HG03066 (cell line): Measurements from ENCODE around the gene SLC38A8.

Experiments
- ATAC-seq: cut with Tn5 transposase; IDR thresholded peaks from one replicate; pipeline ENCODE4 v1.9.1; 2021; ENCODE audit warnings: low read depth; ENCODE audit not compliant: unreplicated experiment

SLC38A8 gene

GRCh38 chr16:84033251-84034195 lies 9.1 kb downstream of the SLC38A8 start:
- no peak for ATAC-seq

- no peak for ATAC-seq
These were observed 10.0 kb downstream of the SLC38A8 start for GRCh38 chr16:84032458-84033178.

- ATAC-seq = no peak
These were observed 11.0 kb downstream of the SLC38A8 start for GRCh38 chr16:84031556-84031955.

GRCh38 chr16:84029297-84030047 lies 13.1 kb downstream of the SLC38A8 start:
- no peak for ATAC-seq

- ATAC-seq = no peak
These were observed 15.0 kb downstream of the SLC38A8 start for GRCh38 chr16:84027625-84028024.

- ATAC-seq = no peak
These were observed 16.0 kb downstream of the SLC38A8 start for GRCh38 chr16:84026606-84027005.

- ATAC-seq = no peak
These were observed 17.7 kb downstream of the SLC38A8 start for GRCh38 chr16:84024854-84025253.

GRCh38 chr16:84022644-84023043 lies 20.0 kb downstream of the SLC38A8 start:
- ATAC-seq = no peak

- no peak for ATAC-seq
These were observed 21.1 kb downstream of the SLC38A8 start for GRCh38 chr16:84021488-84021887.

GRCh38 chr16:84020353-84020752 lies 22.2 kb downstream of the SLC38A8 start:
- no peak for ATAC-seq

GRCh38 chr16:84018710-84019109 lies 23.9 kb downstream of the SLC38A8 start:
- ATAC-seq = no peak

- no peak for ATAC-seq
These were observed 26.1 kb downstream of the SLC38A8 start for GRCh38 chr16:84016477-84016876.

- ATAC-seq = no peak
These were observed 27.2 kb downstream of the SLC38A8 start for GRCh38 chr16:84015399-84015798.

GRCh38 chr16:84014570-84015327 lies 27.8 kb downstream of the SLC38A8 start:
- ATAC-seq = no peak

- ATAC-seq = peak; percentile 69
These were observed 28.6 kb downstream of the SLC38A8 start for GRCh38 chr16:84013787-84014569.

- ATAC-seq = no peak
These were observed 33.3 kb downstream of the SLC38A8 start for GRCh38 chr16:84009282-84009681.

- ATAC-seq = no peak
These were observed 34.6 kb downstream of the SLC38A8 start for GRCh38 chr16:84007965-84008364.

- no peak for ATAC-seq
These were observed 35.1 kb downstream of the SLC38A8 start for GRCh38 chr16:84007520-84007919.

- ATAC-seq = no peak
These were observed 37.2 kb downstream of the SLC38A8 start for GRCh38 chr16:84005391-84005790.
